IMR-90 (cell line): ENCODE measurements around the gene ATP11B. TPM values are rescaled to one million over a fixed set of nuclear protein-coding genes. Genes with fewer than 3 reads are reported as not detected.

Experiments
- ATAC-seq: fragments of 200-7000 bp; cut with Tn5 transposase; 2 replicates; pipeline ENCODE4 v1.9.1; 2020; ENCODE audit warnings: low read depth, mild to moderate bottlenecking, moderate library complexity
- BruUV-seq: library from RNA; stranded (reverse); fragments of 400-500 nt; replicated peaks from 2 replicates; lab custom pipeline; 2021; lab: Mats Ljungman, UMichigan
- CTCF ChIA-PET: fragments of 300-600 bp; formaldehyde crosslinking; extraction: SDS; loops from one replicate; lab custom pipeline; 2021; ENCODE audit warnings: antibody characterized with exemption; lab: Yijun Ruan, JAX
- POLR2A ChIA-PET: fragments of 300-600 bp; sonication (Branson Sonifier 250); formaldehyde crosslinking; loops from one replicate; lab custom pipeline; 2022; ENCODE audit warnings: antibody characterized with exemption; ENCODE audit not compliant: unreplicated experiment; lab: Charles Lee
- DNase-seq: peaks from one replicate; pipeline ENCODE4 v3.0.0; 2013
- H2AFZ ChIP-seq: replicated peaks from 2 replicates; pipeline ENCODE3; 2013; ENCODE audit warnings: low read length, mild to moderate bottlenecking; ENCODE audit not compliant: poor library complexity
- H2AK5ac ChIP-seq: 2 replicates; pipeline ENCODE4 v1.6.1; 2013; ENCODE audit warnings: low read depth, low read length, inconsistent platforms
- H2AK9ac ChIP-seq: replicated peaks from 2 replicates; pipeline ENCODE3; 2013; ENCODE audit warnings: mild to moderate bottlenecking, low read depth, low read length, moderate library complexity; ENCODE audit not compliant: poor library complexity
- H2BK120ac ChIP-seq: 2 replicates; pipeline ENCODE4 v1.6.1; 2013; ENCODE audit warnings: low read depth, low read length, inconsistent platforms
- H2BK15ac ChIP-seq: 3 replicates; pipeline ENCODE4 v1.6.1; 2013; ENCODE audit warnings: low read depth, low read length, inconsistent platforms
- H2BK20ac ChIP-seq: 2 replicates; pipeline ENCODE4 v1.6.1; 2013; ENCODE audit warnings: low read depth, mild to moderate bottlenecking, inconsistent platforms, low read length, moderate library complexity
- H2BK5ac ChIP-seq: 2 replicates; pipeline ENCODE4 v1.6.1; 2013; ENCODE audit warnings: mild to moderate bottlenecking, low read depth, low read length, inconsistent platforms; ENCODE audit not compliant: poor library complexity, severe bottlenecking
- H3K14ac ChIP-seq: replicated peaks from 2 replicates; pipeline ENCODE4 v1.6.1; 2013; ENCODE audit warnings: low read depth, low read length, inconsistent platforms
- H3K18ac ChIP-seq: 2 replicates; pipeline ENCODE4 v1.6.1; 2013; ENCODE audit warnings: low read depth, low read length, control low read depth
- H3K23ac ChIP-seq: 2 replicates; pipeline ENCODE4 v1.6.1; 2013; ENCODE audit warnings: low read depth, low read length, inconsistent platforms
- H3K27ac ChIP-seq: 2 replicates; pipeline ENCODE4 v1.5.1; 2013; ENCODE audit warnings: mild to moderate bottlenecking, control low read depth, low read length; ENCODE audit not compliant: insufficient read depth
- H3K27me3 ChIP-seq: 2 replicates; pipeline ENCODE4 v1.6.1; 2013; ENCODE audit warnings: low read length; ENCODE audit not compliant: control insufficient read depth, insufficient read depth
- H3K36me3 ChIP-seq: 2 replicates; pipeline ENCODE4 v1.6.1; 2013; ENCODE audit warnings: low read length, mixed read lengths; ENCODE audit not compliant: control insufficient read depth, insufficient read depth
- H3K4ac ChIP-seq: 2 replicates; pipeline ENCODE4 v1.6.1; 2013; ENCODE audit warnings: low read depth, low read length, inconsistent platforms
- H3K4me1 ChIP-seq: 2 replicates; pipeline ENCODE4 v1.6.1; 2013; ENCODE audit warnings: low read length, mixed read lengths; ENCODE audit not compliant: control insufficient read depth, insufficient read depth
- H3K4me2 ChIP-seq: 2 replicates; pipeline ENCODE4 v1.6.1; 2013; ENCODE audit warnings: low read depth, mild to moderate bottlenecking, control low read depth, low read length, moderate library complexity
- H3K4me3 ChIP-seq: 2 replicates; pipeline ENCODE4 v1.5.1; 2013; ENCODE audit warnings: low read depth, mild to moderate bottlenecking, control low read depth, low read length, moderate library complexity; ENCODE audit not compliant: insufficient read depth
- H3K56ac ChIP-seq: 2 replicates; pipeline ENCODE4 v1.6.1; 2013; ENCODE audit warnings: low read length, inconsistent platforms; ENCODE audit not compliant: insufficient read depth; ENCODE audit errors: extremely low read depth
- H3K79me1 ChIP-seq, 2 experiments: 2 replicates each; pipeline ENCODE4 v1.6.1; 2013; ENCODE audit warnings: low read length in 2 of 2, inconsistent platforms in 1 of 2, low read depth in 1 of 2
- H3K9ac ChIP-seq: 2 replicates; pipeline ENCODE4 v1.6.1; 2013; ENCODE audit warnings: low read depth, low read length, control low read depth
- H3K9me1 ChIP-seq: 2 replicates; pipeline ENCODE4 v1.6.1; 2013; ENCODE audit warnings: low read length, inconsistent platforms; ENCODE audit not compliant: insufficient read depth
- H3K9me3 ChIP-seq: 2 replicates; pipeline ENCODE4 v1.6.1; 2013; ENCODE audit warnings: low read length; ENCODE audit not compliant: control insufficient read depth, insufficient read depth
- H4K20me1 ChIP-seq: 2 replicates; pipeline ENCODE4 v1.6.1; 2013; ENCODE audit warnings: low read length, inconsistent platforms; ENCODE audit not compliant: insufficient read depth
- H4K5ac ChIP-seq: 2 replicates; pipeline ENCODE4 v1.6.1; 2013; ENCODE audit warnings: mild to moderate bottlenecking, low read depth, low read length, control low read depth
- H4K8ac ChIP-seq, 2 experiments: 2 replicates each; pipeline ENCODE4 v1.6.1; 2013; ENCODE audit warnings: low read depth in 2 of 2, low read length in 2 of 2, control low read depth in 1 of 2, inconsistent platforms in 1 of 2
- H4K91ac ChIP-seq: 2 replicates; pipeline ENCODE4 v1.6.1; 2013; ENCODE audit warnings: low read depth, low read length, inconsistent platforms; ENCODE audit not compliant: insufficient read depth
- CEBPB ChIP-seq: IDR thresholded peaks from 2 replicates; pipeline ENCODE4 v1.6.1; 2012; ENCODE audit warnings: low read depth, low read length, improper control_type of control experiment
- POLR2A ChIP-seq: IDR thresholded peaks from 2 replicates; pipeline ENCODE4 v1.6.1; 2012; ENCODE audit warnings: mild to moderate bottlenecking, low read depth, low read length
- WGBS, 2 experiments: methylation state at CpG; one replicate each; pipeline versions ENCODE4 v1.1.5 to v1.1.7; 2013; ENCODE audit warnings: missing lambda C conversion rate in 2 of 2; ENCODE audit not compliant: insufficient read length in 1 of 2; ENCODE audit errors: extremely low coverage in 2 of 2; 5-methylcytosine and 5-hydroxymethylcytosine counted together
- dilution Hi-C: fragments of 300-500 bp; cut with HindIII; formaldehyde crosslinking; loops from one replicate; pipeline ENCODE4 v1.14.3; 2018; ENCODE audit warnings: low sequenced_read_pairs; ENCODE audit not compliant: unreplicated experiment
- in situ Hi-C: fragments of 300-500 bp; cut with MboI; formaldehyde crosslinking; loops from 3 replicates; pipeline ENCODE4 v1.14.3; 2019; ENCODE audit warnings: low sequenced_read_pairs, inconsistent platforms, mixed read lengths
- intact Hi-C: fragments of 100-400 bp; cut with micrococcal nuclease; formaldehyde crosslinking; loops from 2 replicates; pipeline ENCODE4 v1.10.0; 2022
- polyA plus RNA-seq, 3 experiments: library from polyadenylated mRNA; depleted of rRNA; stranded (reverse); fragments of >200 nt; gene quantifications; 2 replicates each; pipeline ENCODE4 v1.2.3, GENCODE V29; 2012; ENCODE audit warnings: low replicate concordance in 1 of 3
- total RNA-seq: library from RNA; depleted of rRNA; stranded (reverse); fragments of >200 nt; gene quantifications from 2 replicates; pipeline ENCODE4 v1.2.3, GENCODE V29; 2012

The ATP11B gene
- total and polyA plus RNA-seq, 2 of the 4 experiments (the other 2 are of a cell fraction) = 10.0 to 39.6 TPM

DNA sequence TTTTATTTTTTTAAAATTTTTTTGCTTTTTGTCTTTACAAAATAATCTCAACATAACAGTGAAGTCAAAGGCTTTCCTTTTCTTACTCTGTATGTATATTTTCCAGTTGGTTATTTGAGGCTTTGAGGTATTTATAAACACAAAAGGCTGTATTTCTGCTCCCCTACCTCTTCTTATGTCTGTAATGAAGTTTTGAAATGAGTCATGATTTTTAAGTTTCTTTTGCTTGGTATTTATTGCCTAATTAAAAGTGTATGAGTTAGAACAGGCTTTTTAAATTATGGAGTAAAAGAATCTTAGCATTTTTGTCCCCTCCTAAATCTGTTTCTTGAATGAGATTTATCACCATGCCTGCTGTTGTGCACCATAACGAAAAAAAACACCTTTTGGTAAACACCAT is 121.0 kb downstream of the ATP11B start:
- Histone ChIP-seq H3K4me1 (peaks cover 12% of the 10 kb centered on the region), H2AFZ (no peak overlapping the region), H3K23ac (no peak overlapping the region), H3K36me3 (0 out of 2 replicates have a peak, but pooled peaks cover 1% of the 10 kb centered on the region), H2AK9ac (no peak overlapping the region), H3K27me3 (no peaks in the 10 kb centered on the region), H2BK5ac (peak overlapping the region; percentile 61), H3K4ac (no peak overlapping the region), H3K9ac (no peak overlapping the region), H2BK15ac (no peak overlapping the region), H4K8ac (no peak overlapping the region), H3K4me2 (no peak overlapping the region), H4K5ac (no peak overlapping the region), H3K9me3 (no peaks in the 10 kb centered on the region), H4K91ac (no peak overlapping the region), H3K9me1 (peaks cover 5% of the 10 kb centered on the region; the same call in 1 of the 2 replicates), H3K56ac (no peak overlapping the region), H3K4me3 (no peak overlapping the region), H3K79me1 (peaks cover 3% of the 10 kb centered on the region in 2 experiments; a peak in 2 of 4 replicates), H3K14ac (no peak overlapping the region), H3K18ac (no peak overlapping the region), H3K27ac (no peak overlapping the region; the same call in 1 of the 2 replicates), H4K20me1 (no peaks in the 10 kb centered on the region; the same call in 1 of the 2 replicates), H2BK120ac (no peak overlapping the region), H2AK5ac (no peak overlapping the region), H2BK20ac (no peak overlapping the region)
- TF ChIP-seq CEBPB = 0 out of 2 replicates have a peak, but pooled peaks have one; percentile 13
- no peak for TF ChIP-seq POLR2A
- dilution Hi-C loops (no loop called here), intact Hi-C loops (loop anchor here (5.0 kb wide), 2 partner anchors 118 to 183 kb away; partner anchors contain the start of gene MCCC1), in situ Hi-C loops (loop anchor here (25.0 kb wide), 1 partner anchor 473 kb away; no protein-coding TSS in a partner anchor)
- ATAC-seq (peak; percentile 85), DNase-seq (peak; percentile 57)
- CTCF ChIA-PET = no interaction called here
- POLR2A ChIA-PET = interaction anchor here (0.6 kb wide), 1 partner anchor 148 kb away, joined by 3 read pairs; no protein-coding TSS in a partner anchor
- BruUV-seq = no TSS peak
- no CpG with 5 or more reads among the region's 1 CpG for WGBS, 2 experiments
